Neural progenitor cell (in vitro differentiated cells): ENCODE data around the gene LZTS2. TPM values are rescaled to one million over a fixed set of nuclear protein-coding genes. Genes with fewer than 3 reads are reported as not detected.

Experiments
- DNase-seq: peaks from one replicate; pipeline ENCODE4 v3.0.0-alpha.2; 2016; ENCODE audit warnings: low spot score
- H2AFZ ChIP-seq: fragments of 200-600 bp; sonication (generic); replicated peaks from 2 replicates; pipeline ENCODE4 v1.6.1; 2016; ENCODE audit warnings: antibody characterized with exemption
- H3F3A ChIP-seq: fragments of 200-600 bp; sonication (generic); 2 replicates; pipeline ENCODE4 v1.6.1; 2016; ENCODE audit warnings: antibody characterized with exemption, low read depth
- H3K27ac ChIP-seq: fragments of 200-600 bp; sonication (generic); 2 replicates; pipeline ENCODE4 v1.5.1; 2016; ENCODE audit warnings: mild to moderate bottlenecking
- H3K27me3 ChIP-seq: fragments of 200-600 bp; sonication (generic); 2 replicates; pipeline ENCODE4 v1.6.1; 2016; ENCODE audit warnings: mild to moderate bottlenecking, moderate library complexity
- H3K36me3 ChIP-seq: fragments of 200-600 bp; sonication (generic); 2 replicates; pipeline ENCODE4 v1.5.1; 2016
- H3K4me1 ChIP-seq: fragments of 200-600 bp; sonication (generic); 2 replicates; pipeline ENCODE4 v1.6.1; 2016; ENCODE audit warnings: mixed run types
- H3K4me2 ChIP-seq: fragments of 200-600 bp; sonication (generic); 2 replicates; pipeline ENCODE4 v1.6.1; 2016
- H3K4me3 ChIP-seq: fragments of 200-600 bp; sonication (generic); 2 replicates; pipeline ENCODE4 v1.5.1; 2016
- H3K79me2 ChIP-seq: fragments of 200-600 bp; sonication (generic); 2 replicates; pipeline ENCODE4 v1.6.1; 2016; ENCODE audit warnings: low read depth
- H3K9ac ChIP-seq: fragments of 200-600 bp; sonication (generic); 2 replicates; pipeline ENCODE4 v1.6.1; 2016
- H3K9me3 ChIP-seq: fragments of 200-600 bp; sonication (generic); 2 replicates; pipeline ENCODE4 v1.5.1; 2016; ENCODE audit warnings: low read depth
- H4K20me1 ChIP-seq: fragments of 200-600 bp; sonication (generic); 2 replicates; pipeline ENCODE4 v1.6.1; 2016; ENCODE audit warnings: low read depth
- H3K27ac Mint-ChIP-seq: 3 replicates; pipeline ENCODE4 v1.8.0; 2021; ENCODE audit warnings: mixed read lengths
- H3K27me3 Mint-ChIP-seq: 2 replicates; pipeline ENCODE4 v1.8.0; 2022; ENCODE audit warnings: low read depth, mild to moderate bottlenecking, inconsistent platforms, moderate library complexity, mixed read lengths; ENCODE audit not compliant: insufficient read depth
- H3K36me3 Mint-ChIP-seq: 3 replicates; pipeline ENCODE4 v1.8.0; 2021; ENCODE audit warnings: mixed read lengths
- H3K4me1 Mint-ChIP-seq: 3 replicates; pipeline ENCODE4 v1.8.0; 2021; ENCODE audit warnings: mixed read lengths
- H3K4me3 Mint-ChIP-seq: 3 replicates; pipeline ENCODE4 v1.8.0; 2021; ENCODE audit warnings: mild to moderate bottlenecking, moderate library complexity, mixed read lengths
- H3K9me3 Mint-ChIP-seq: 3 replicates; pipeline ENCODE4 v1.8.0; 2020; ENCODE audit warnings: mixed read lengths
- EZH2 ChIP-seq: fragments of 200-600 bp; sonication (generic); IDR thresholded peaks from 2 replicates; pipeline ENCODE4 v1.6.1; 2017; ENCODE audit warnings: antibody characterized with exemption, mild to moderate bottlenecking, moderate library complexity
- EZH2phosphoT487 ChIP-seq: fragments of 200-600 bp; sonication (generic); IDR thresholded peaks from 2 replicates; pipeline ENCODE4 v1.6.1; 2017; ENCODE audit warnings: antibody characterized with exemption
- total RNA-seq: library from RNA; depleted of rRNA; stranded (reverse); fragments of >200 nt; gene quantifications from 2 replicates; pipeline ENCODE4 v1.2.3, GENCODE V29; 2015; ENCODE audit warnings: low replicate concordance
- TF ChIP-seq, protein P1 (sequence below): fragments of 200-600 bp; sonication (generic); IDR thresholded peaks from 2 replicates; pipeline ENCODE4 v1.5.1; 2017; ENCODE audit warnings: antibody characterized with exemption, mild to moderate bottlenecking

The LZTS2 gene
- total RNA-seq, 1 donor from 2014 or later, result 34.7 TPM

DNA sequence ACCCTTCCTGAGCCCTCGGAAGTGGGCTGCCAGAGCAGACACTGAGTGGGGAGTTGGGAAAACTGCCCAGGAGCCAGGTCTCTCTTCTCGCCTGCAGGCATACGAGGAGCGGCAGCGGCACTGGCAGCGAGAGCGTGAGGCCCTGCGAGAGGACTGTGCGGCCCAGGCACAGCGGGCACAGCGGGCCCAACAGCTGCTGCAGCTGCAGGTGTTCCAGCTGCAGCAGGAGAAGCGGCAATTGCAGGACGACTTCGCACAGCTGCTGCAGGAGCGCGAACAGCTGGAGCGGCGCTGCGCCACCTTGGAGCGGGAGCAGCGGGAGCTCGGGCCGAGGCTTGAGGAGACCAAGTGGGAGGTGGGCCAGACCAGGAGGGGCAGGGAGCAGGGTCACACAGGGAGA lies 5.8 kb downstream of the LZTS2 start:
- H3K4me1 ChIP-seq, result peaks cover 19% of the 10 kb centered on the region
- H3K9me3 Mint-ChIP-seq, result no peaks in the 10 kb centered on the region
- H4K20me1 ChIP-seq, result peaks cover 29% of the 10 kb centered on the region
- H3K27me3 Mint-ChIP-seq, result peaks cover 8% of the 10 kb centered on the region
- TF ChIP-seq EZH2 (no peak), EZH2phosphoT487 (no peak)
- TF ChIP-seq, protein P1, sequence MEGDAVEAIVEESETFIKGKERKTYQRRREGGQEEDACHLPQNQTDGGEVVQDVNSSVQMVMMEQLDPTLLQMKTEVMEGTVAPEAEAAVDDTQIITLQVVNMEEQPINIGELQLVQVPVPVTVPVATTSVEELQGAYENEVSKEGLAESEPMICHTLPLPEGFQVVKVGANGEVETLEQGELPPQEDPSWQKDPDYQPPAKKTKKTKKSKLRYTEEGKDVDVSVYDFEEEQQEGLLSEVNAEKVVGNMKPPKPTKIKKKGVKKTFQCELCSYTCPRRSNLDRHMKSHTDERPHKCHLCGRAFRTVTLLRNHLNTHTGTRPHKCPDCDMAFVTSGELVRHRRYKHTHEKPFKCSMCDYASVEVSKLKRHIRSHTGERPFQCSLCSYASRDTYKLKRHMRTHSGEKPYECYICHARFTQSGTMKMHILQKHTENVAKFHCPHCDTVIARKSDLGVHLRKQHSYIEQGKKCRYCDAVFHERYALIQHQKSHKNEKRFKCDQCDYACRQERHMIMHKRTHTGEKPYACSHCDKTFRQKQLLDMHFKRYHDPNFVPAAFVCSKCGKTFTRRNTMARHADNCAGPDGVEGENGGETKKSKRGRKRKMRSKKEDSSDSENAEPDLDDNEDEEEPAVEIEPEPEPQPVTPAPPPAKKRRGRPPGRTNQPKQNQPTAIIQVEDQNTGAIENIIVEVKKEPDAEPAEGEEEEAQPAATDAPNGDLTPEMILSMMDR, result no peak
- peaks cover 10% of the 10 kb centered on the region for H3K36me3 Mint-ChIP-seq
- H3K4me1 Mint-ChIP-seq, result peaks cover 14% of the 10 kb centered on the region
- H3K9ac ChIP-seq, result no peak overlapping the region
- H3K27ac ChIP-seq, result no peak overlapping the region
- H3K36me3 ChIP-seq, result no peaks in the 10 kb centered on the region
- no peak overlapping the region for H2AFZ ChIP-seq
- no peaks in the 10 kb centered on the region for H3K9me3 ChIP-seq
- no peak overlapping the region for H3K27ac Mint-ChIP-seq
- peaks cover 31% of the 10 kb centered on the region for H3K79me2 ChIP-seq
- no peak overlapping the region for H3K4me3 Mint-ChIP-seq
- H3K4me2 ChIP-seq, result no peak overlapping the region
- DNase-seq, result no peak
- H3K4me3 ChIP-seq, result no peak overlapping the region
- peaks cover 15% of the 10 kb centered on the region for H3F3A ChIP-seq
- no peaks in the 10 kb centered on the region for H3K27me3 ChIP-seq

DNA sequence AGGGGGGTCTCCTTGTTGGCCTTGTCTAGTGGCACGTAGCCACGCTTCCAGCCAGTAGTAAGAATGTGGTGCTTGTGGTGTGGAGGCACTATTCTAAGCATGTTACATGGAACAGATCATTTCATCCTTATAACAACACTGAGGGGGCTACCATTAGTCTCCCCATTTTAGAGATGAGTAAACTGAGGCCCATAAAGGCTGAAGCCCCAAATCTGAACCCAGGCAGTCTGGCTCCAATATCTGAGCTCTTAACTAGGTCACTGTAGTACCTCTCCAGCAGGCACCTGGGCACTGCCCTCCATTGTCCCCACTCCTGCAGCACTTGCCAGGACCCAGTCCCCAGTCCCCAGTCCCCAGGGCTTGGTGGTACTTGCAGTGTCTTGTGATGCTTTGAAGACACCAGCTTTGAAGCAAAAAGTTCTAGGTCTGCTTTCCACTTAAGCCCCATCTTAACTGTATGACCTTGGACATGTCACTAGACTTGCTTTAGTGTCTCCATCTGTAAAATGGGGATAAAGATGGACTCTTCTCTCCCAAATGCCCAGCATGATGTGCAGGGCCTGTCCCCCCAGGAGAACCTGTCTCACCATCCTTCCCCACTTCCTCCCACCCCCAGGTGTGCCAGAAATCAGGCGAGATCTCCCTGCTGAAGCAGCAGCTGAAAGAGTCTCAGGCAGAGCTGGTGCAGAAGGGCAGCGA lies 6.4 kb downstream of the LZTS2 start:
- peaks cover 18% of the 10 kb centered on the region for H3K4me1 ChIP-seq
- Mint-ChIP-seq H3K36me3 (peaks cover 10% of the 10 kb centered on the region), H3K27ac (no peak overlapping the region), H3K27me3 (peaks cover 6% of the 10 kb centered on the region), H3K4me1 (peaks cover 10% of the 10 kb centered on the region), H3K4me3 (no peak overlapping the region), H3K9me3 (no peaks in the 10 kb centered on the region)
- peaks cover 15% of the 10 kb centered on the region for H3F3A ChIP-seq
- H3K4me2 ChIP-seq, result no peak overlapping the region
- H2AFZ ChIP-seq, result no peak overlapping the region
- peaks cover 29% of the 10 kb centered on the region for H4K20me1 ChIP-seq
- no peaks in the 10 kb centered on the region for H3K9me3 ChIP-seq
- no peaks in the 10 kb centered on the region for H3K27me3 ChIP-seq
- H3K9ac ChIP-seq, result no peak overlapping the region
- no peak for TF ChIP-seq EZH2
- no peak for TF ChIP-seq EZH2phosphoT487
- TF ChIP-seq, protein P1, result no peak
- H3K27ac ChIP-seq, result peak overlapping the region; percentile 29
- peaks cover 25% of the 10 kb centered on the region for H3K79me2 ChIP-seq
- no peak overlapping the region for H3K4me3 ChIP-seq
- H3K36me3 ChIP-seq, result no peaks in the 10 kb centered on the region
- DNase-seq, result no peak

DNA sequence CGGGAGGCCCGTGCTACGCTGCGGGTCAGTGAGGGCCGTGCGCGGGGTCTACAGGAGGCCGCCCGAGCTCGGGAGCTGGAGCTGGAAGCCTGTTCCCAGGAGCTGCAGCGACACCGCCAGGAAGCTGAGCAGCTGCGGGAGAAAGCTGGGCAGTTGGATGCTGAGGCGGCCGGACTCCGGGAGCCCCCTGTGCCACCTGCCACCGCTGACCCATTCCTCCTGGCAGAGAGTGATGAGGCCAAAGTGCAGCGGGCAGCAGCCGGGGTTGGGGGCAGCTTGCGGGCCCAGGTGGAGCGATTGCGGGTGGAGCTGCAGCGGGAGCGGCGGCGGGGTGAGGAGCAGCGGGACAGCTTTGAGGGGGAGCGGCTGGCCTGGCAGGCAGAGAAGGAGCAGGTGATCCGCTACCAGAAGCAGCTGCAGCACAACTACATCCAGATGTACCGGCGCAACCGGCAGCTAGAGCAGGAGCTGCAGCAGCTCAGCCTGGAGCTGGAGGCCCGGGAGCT lies 7.0 kb downstream of the LZTS2 start:
- no peak overlapping the region for H3K27ac Mint-ChIP-seq
- H2AFZ ChIP-seq, result no peak overlapping the region
- H3K36me3 Mint-ChIP-seq, result peaks cover 7% of the 10 kb centered on the region
- H3K27ac ChIP-seq, result peak overlapping the region; percentile 53
- no peaks in the 10 kb centered on the region for H3K36me3 ChIP-seq
- peaks cover 8% of the 10 kb centered on the region for H3K4me1 Mint-ChIP-seq
- peaks cover 23% of the 10 kb centered on the region for H4K20me1 ChIP-seq
- peaks cover 14% of the 10 kb centered on the region for H3K4me1 ChIP-seq
- no peak for TF ChIP-seq EZH2
- TF ChIP-seq EZH2phosphoT487, result no peak
- TF ChIP-seq, protein P1, result no peak
- H3F3A ChIP-seq, result peaks cover 20% of the 10 kb centered on the region
- H3K4me3 Mint-ChIP-seq, result no peak overlapping the region
- no peak overlapping the region for H3K4me2 ChIP-seq
- no peaks in the 10 kb centered on the region for H3K9me3 ChIP-seq
- H3K79me2 ChIP-seq, result peaks cover 18% of the 10 kb centered on the region
- no peaks in the 10 kb centered on the region for H3K9me3 Mint-ChIP-seq
- H3K9ac ChIP-seq, result no peak overlapping the region
- H3K27me3 ChIP-seq, result no peaks in the 10 kb centered on the region
- peaks cover 6% of the 10 kb centered on the region for H3K27me3 Mint-ChIP-seq
- no peak overlapping the region for H3K4me3 ChIP-seq
- DNase-seq, result no peak
